Gastroesophageal sphincter (tissue), 3 donors: ENCODE results near the gene FBXO44.

Experiments used
- CTCF ChIP-seq, 4 experiments: fragments of 200-600 bp in 2 of 4; fragments of 450-650 bp in 2 of 4; sonication (generic) in 1 of 4; IDR thresholded peaks; one replicate each; pipeline ENCODE4 v1.5.1; 2017 to 2019; ENCODE audit warnings: antibody characterized with exemption in 4 of 4, mild to moderate bottlenecking in 2 of 4, moderate library complexity in 2 of 4
- EP300 ChIP-seq: sonication (generic); formaldehyde crosslinking; IDR thresholded peaks from one replicate; pipeline ENCODE4 v1.6.1; 2017; ENCODE audit warnings: antibody characterized with exemption, mild to moderate bottlenecking
- POLR2A ChIP-seq, 2 donors: fragments of 450-650 bp; IDR thresholded peaks; one replicate each; pipeline ENCODE4 v1.6.1; 2017; ENCODE audit warnings: antibody characterized with exemption in 2 of 2, mild to moderate bottlenecking in 2 of 2, moderate library complexity in 1 of 2
- POLR2AphosphoS5 ChIP-seq: sonication (generic); formaldehyde crosslinking; IDR thresholded peaks from one replicate; pipeline ENCODE4 v1.6.1; 2017; ENCODE audit warnings: antibody characterized with exemption

- TF ChIP-seq POLR2A (IDR thresholded peaks at IDR 0.05) (no peak), CTCF (IDR thresholded peaks at IDR 0.05) (no peak), POLR2AphosphoS5 (no peak), EP300 (no peak)
Observed at GRCh38 chr1:11675325-11675724, 20.6 kb downstream of the FBXO44 start.
